AG04449 (cell line): ENCODE measurements around the gene SPRYD4.
A peak's percentile ranks its signal among the peaks of the same experiment; 100 is the strongest.

Experiments used
- CTCF ChIA-PET: fragments of 350-600 bp; formaldehyde crosslinking; extraction: SDS; loops from one replicate; lab custom pipeline; 2021; ENCODE audit warnings: antibody characterized with exemption; lab: Yijun Ruan, JAX
- POLR2A ChIA-PET: fragments of 400-600, 350-600 bp; formaldehyde crosslinking; extraction: SDS; loops from one replicate; lab custom pipeline; 2020; ENCODE audit warnings: antibody characterized with exemption, inconsistent platforms; lab: Yijun Ruan, JAX
- DNase-seq: peaks from one replicate; pipeline ENCODE4 v3.0.0-alpha.2; 2010; ENCODE audit warnings: low read depth, low spot score
- H3K4me3 ChIP-seq: 2 replicates; pipeline ENCODE4 v1.5.1; 2011; ENCODE audit warnings: low read depth, mild to moderate bottlenecking, control low read depth, low read length
- TF ChIP-seq, protein P1 (sequence below): IDR thresholded peaks from one replicate; pipeline ENCODE4 v1.5.1; 2011; ENCODE audit warnings: mild to moderate bottlenecking, moderate library complexity, low read length, control low read depth, inconsistent platforms; ENCODE audit not compliant: insufficient read depth; ENCODE audit errors: missing control alignments

Gene SPRYD4

GRCh38 chr12:56468216-56469006 lies at the start of gene SPRYD4:
Gene SPRYD4, plus strand, starts transcription at chr12:56468578. Its CDS starts 14 bp downstream, at chr12:56468592.
- ChIA-PET CTCF (interaction anchor here (0.6 to 1.3 kb wide), 5 partner anchors 14 to 278 kb away, joined by 3 read pairs; partner anchors contain the start of genes ANKRD52, CNPY2 and MIP), POLR2A (interaction anchor here (0.6 kb wide), 1 partner anchor 254 kb away, joined by 3 read pairs; no protein-coding TSS in a partner anchor)
- TF ChIP-seq, protein P1, sequence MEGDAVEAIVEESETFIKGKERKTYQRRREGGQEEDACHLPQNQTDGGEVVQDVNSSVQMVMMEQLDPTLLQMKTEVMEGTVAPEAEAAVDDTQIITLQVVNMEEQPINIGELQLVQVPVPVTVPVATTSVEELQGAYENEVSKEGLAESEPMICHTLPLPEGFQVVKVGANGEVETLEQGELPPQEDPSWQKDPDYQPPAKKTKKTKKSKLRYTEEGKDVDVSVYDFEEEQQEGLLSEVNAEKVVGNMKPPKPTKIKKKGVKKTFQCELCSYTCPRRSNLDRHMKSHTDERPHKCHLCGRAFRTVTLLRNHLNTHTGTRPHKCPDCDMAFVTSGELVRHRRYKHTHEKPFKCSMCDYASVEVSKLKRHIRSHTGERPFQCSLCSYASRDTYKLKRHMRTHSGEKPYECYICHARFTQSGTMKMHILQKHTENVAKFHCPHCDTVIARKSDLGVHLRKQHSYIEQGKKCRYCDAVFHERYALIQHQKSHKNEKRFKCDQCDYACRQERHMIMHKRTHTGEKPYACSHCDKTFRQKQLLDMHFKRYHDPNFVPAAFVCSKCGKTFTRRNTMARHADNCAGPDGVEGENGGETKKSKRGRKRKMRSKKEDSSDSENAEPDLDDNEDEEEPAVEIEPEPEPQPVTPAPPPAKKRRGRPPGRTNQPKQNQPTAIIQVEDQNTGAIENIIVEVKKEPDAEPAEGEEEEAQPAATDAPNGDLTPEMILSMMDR = peak; percentile 50
- peak; percentile 36 for DNase-seq
- H3K4me3 ChIP-seq = peak within 1 kb of the TSS; percentile 84

- ChIA-PET CTCF (no interaction called here), POLR2A (no interaction called here)
- DNase-seq = no peak
- no peak overlapping the region for H3K4me3 ChIP-seq
- TF ChIP-seq, protein P1 = no peak
Measured at GRCh38 chr12:56420411-56420810, 48.0 kb upstream of the SPRYD4 start.

- POLR2A ChIA-PET = no interaction called here
- CTCF ChIA-PET = interaction anchor here (0.8 kb wide), 1 partner anchor 25 kb away, joined by 3 read pairs; no protein-coding TSS in a partner anchor
- DNase-seq = no peak
- TF ChIP-seq, protein P1 = no peak
- H3K4me3 ChIP-seq = no peak overlapping the region
Measured at GRCh38 chr12:56425193-56425592, 43.2 kb upstream of the SPRYD4 start.

DNA sequence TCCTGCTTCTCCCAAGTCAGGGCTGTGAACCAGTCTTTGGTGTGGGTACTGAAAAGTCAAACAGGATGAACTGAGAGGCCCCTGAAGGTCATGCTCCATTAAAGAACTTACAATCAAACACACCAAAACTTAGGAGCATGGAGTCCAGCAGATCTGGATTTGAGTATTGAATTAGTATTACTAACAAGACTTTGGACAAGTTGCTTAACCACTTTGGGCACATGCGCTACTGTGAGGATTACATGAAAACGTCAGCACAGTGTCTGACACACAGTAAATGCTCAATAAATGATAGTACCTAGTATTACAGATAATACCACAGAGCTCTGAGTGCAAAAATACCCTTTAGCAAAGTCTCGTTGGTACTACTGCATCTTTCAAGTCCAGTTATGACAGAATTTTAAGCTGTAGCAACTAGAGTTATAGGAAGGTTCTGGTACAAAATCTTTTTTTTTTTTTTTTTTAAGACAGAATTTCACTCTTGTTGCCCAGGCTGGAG lies 42.4 kb upstream of the SPRYD4 start:
- TF ChIP-seq, protein P1 = no peak
- CTCF ChIA-PET = no interaction called here
- no peak overlapping the region for H3K4me3 ChIP-seq
- DNase-seq = no peak
- POLR2A ChIA-PET = no interaction called here

DNA sequence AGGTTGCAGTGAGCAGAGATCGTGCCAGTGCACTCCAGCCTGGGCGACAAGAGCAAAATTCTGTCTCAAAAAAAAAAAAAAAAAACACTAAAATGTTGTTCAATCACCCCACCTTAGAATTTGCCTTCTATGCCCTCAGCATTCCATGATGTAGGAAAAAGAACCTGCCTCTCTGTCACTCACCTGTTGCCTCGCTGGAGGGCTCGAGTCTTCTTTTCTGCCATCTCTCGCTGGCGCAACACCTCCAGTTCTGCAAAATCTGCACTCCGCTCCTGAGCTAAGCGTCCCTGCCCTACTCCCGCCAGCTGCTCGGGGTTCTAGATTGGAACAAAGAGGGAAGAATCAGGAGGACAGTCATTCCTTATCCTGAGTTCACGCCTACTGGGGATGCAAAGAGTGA lies 37.1 kb upstream of the SPRYD4 start:
- ChIA-PET POLR2A (no interaction called here), CTCF (no interaction called here)
- TF ChIP-seq, protein P1 = no peak
- no peak for DNase-seq
- H3K4me3 ChIP-seq = no peak overlapping the region

- ChIA-PET CTCF (no interaction called here), POLR2A (no interaction called here)
- TF ChIP-seq, protein P1 = no peak
- H3K4me3 ChIP-seq = no peak overlapping the region
- DNase-seq = no peak
Measured at GRCh38 chr12:56431850-56432249, 36.5 kb upstream of the SPRYD4 start.
